ENCODE data around the gene SSRP1.

SSRP1 gene

GRCh38 chr11:57313788-57314135, 21.9 kb downstream of the SSRP1 start:
- DNase-seq, result no peak

- no peak for DNase-seq
Measured at GRCh38 chr11:57313071-57313787, 22.5 kb downstream of the SSRP1 start.

- DNase-seq, result no peak
Measured at GRCh38 chr11:57312511-57313021, 23.1 kb downstream of the SSRP1 start.

- DNase-seq, result peak; percentile 49
Measured at GRCh38 chr11:57311109-57311936, 24.4 kb downstream of the SSRP1 start.

GRCh38 chr11:57310630-57311086, 25.0 kb downstream of the SSRP1 start:
- DNase-seq, result no peak

- DNase-seq, result no peak
Measured at GRCh38 chr11:57310091-57310490, 25.6 kb downstream of the SSRP1 start.

- no peak for DNase-seq
Measured at GRCh38 chr11:57309106-57310059, 26.3 kb downstream of the SSRP1 start.

- DNase-seq, result no peak
Measured at GRCh38 chr11:57308426-57309060, 27.1 kb downstream of the SSRP1 start.

GRCh38 chr11:57307666-57308270, 27.9 kb downstream of the SSRP1 start:
- DNase-seq, result no peak

- DNase-seq, result no peak
Measured at GRCh38 chr11:57306940-57307565, 28.6 kb downstream of the SSRP1 start.

- DNase-seq, result no peak
Measured at GRCh38 chr11:57306161-57306876, 29.4 kb downstream of the SSRP1 start.

- DNase-seq, result no peak
Measured at GRCh38 chr11:57305523-57305922, 30.2 kb downstream of the SSRP1 start.

- no peak for DNase-seq
Measured at GRCh38 chr11:57303990-57304579, 31.6 kb downstream of the SSRP1 start.

- no peak for DNase-seq
Measured at GRCh38 chr11:57303280-57303989, 32.3 kb downstream of the SSRP1 start.

- no peak for DNase-seq
Measured at GRCh38 chr11:57302489-57302888, 33.2 kb downstream of the SSRP1 start.

GRCh38 chr11:57301711-57302423, 33.8 kb downstream of the SSRP1 start:
- DNase-seq, result no peak

- no peak for DNase-seq
Measured at GRCh38 chr11:57300785-57301184, 34.9 kb downstream of the SSRP1 start.

- DNase-seq, result no peak
Measured at GRCh38 chr11:57299150-57299737, 36.4 kb downstream of the SSRP1 start.

GRCh38 chr11:57297221-57297620, 38.5 kb downstream of the SSRP1 start:
- DNase-seq, result no peak
